CD4-positive, alpha-beta T cell treated with Interferon alpha-2 for 1 hour (primary cell): ENCODE measurements around the gene LRP1.

ENCODE experiments used
- DNase-seq, 2 donors: peaks; one replicate each; pipeline ENCODE4 v3.0.0-alpha.2; 2020 to 2022

Gene LRP1

GRCh38 chr12:57127726-57128518 lies at the start of gene LRP1:
Gene LRP1, plus strand, starts transcription at chr12:57128483. Its CDS starts 482 bp downstream, at chr12:57128965.
- peak; percentile 76 to 84 for DNase-seq

DNA sequence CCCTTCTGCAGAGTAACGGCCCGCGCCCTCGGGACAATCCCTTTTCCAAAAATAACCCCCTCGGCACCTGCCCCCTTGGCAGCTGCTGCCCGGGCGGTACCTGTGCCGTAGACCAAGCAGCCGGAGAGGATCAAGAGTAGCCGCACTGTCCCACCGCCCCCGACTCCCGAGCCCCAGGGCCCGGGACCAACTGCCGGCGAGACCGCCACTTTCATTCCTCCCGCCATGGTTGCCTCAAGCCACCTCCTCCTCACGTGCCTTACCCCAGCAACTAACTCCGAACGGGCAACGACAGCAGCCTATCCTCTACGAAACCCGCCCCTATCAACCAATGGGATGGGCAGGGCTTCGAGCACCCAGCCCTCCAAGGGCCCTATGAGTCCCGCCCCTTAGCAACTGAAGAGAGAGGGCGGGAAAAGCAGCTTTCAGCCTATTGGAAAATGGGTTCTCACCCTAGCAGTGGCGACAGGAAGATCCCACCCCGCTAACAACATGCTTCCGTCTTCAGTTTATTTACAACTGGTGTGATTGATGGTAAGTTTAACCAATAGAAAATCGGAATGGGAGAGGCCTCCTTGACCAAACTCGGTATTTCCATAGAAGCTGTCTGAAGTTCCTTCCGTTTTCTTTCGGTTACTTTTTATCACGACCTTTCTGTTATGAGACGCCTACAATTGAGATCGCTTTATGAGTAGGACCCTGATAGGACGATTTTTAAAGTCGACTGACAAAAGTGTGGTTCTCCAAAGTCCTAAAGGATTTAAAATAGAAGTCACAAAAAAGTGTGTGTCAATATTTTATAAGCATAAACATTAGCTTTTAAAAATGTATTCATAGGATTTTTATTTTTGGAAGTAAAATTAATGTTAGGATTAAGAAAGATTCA lies 49.5 kb upstream of the LRP1 start, which contains the start of gene NEMP1:
Gene NEMP1 (minus strand): TSS at position 273 of the 886 bp plus-strand sequence. CDS start 46 bp downstream, at position 227.
- peak; percentile 99 to 100 for DNase-seq

DNA sequence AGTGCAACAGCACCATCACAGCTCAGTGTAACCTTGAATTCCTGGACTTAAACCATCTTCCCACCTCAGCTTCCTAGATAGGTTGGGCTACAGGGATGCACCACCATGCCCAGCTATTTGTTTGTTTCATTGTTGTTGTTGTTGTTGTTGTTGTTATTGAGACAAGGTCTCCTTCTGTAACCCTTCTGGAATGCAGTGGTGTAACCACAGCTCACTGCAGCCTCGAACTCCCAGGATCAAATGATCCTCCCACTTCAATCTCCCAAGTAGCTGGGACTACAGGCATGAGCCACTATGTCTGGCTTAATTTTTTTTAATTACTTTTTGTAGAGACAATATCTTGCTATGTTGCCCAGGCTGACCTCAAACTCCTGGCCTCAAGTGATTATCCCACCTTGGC lies 48.5 kb upstream of the LRP1 start:
- no peak for DNase-seq

DNA sequence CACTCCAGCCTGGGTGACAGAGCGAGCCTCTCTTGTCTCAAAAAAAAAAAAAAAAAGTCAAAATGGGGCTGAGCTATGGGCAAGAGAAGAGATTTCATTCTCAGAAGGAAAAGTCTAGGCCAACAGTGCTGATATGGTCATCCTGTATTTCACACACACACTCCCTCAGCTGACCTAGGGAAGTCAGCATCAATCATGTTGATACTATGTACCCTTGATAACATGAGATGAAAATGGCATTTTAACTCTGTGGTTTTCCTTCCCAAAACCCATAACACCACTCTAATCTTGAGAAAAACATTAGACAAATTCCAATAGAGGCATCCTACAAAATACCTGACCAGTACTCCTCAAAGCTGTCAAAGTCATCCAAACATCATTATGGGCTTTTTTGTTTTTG lies 47.4 kb upstream of the LRP1 start:
- DNase-seq: no peak

DNA sequence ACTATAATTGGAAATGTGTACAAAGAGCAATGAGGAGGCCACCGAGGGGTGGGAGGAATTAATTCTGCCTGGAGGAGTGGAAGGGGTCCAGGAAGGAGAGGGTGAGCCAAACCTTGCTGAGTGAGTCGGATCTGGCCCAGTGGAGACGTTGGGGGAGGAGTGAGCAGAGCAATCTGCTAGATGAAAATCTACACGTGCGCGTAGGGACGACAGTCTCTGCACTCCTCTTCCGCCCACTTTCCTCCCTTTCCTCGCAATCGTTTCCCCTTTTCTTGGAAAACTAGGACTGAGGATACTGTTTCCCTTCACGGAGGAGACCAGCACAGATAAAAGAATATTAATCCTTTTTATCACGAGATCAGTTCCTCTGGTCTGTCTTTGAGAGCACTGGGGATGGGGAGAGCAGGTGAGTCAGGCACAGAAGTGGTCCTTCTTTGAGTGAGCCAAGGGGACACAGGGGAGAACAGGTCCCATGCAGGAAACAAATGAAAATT lies 42.2 kb upstream of the LRP1 start:
- peak in 1 of 2 donors; percentile 31 for DNase-seq

GRCh38 chr12:57086493-57087009 lies 41.7 kb upstream of the LRP1 start:
- DNase-seq: peak; percentile 51 to 58

- DNase-seq: peak; percentile 91 to 93
Measured at GRCh38 chr12:57087010-57087690, 41.1 kb upstream of the LRP1 start.

- peak; percentile 73 to 80 for DNase-seq
Measured at GRCh38 chr12:57087691-57088353, 40.5 kb upstream of the LRP1 start.

DNA sequence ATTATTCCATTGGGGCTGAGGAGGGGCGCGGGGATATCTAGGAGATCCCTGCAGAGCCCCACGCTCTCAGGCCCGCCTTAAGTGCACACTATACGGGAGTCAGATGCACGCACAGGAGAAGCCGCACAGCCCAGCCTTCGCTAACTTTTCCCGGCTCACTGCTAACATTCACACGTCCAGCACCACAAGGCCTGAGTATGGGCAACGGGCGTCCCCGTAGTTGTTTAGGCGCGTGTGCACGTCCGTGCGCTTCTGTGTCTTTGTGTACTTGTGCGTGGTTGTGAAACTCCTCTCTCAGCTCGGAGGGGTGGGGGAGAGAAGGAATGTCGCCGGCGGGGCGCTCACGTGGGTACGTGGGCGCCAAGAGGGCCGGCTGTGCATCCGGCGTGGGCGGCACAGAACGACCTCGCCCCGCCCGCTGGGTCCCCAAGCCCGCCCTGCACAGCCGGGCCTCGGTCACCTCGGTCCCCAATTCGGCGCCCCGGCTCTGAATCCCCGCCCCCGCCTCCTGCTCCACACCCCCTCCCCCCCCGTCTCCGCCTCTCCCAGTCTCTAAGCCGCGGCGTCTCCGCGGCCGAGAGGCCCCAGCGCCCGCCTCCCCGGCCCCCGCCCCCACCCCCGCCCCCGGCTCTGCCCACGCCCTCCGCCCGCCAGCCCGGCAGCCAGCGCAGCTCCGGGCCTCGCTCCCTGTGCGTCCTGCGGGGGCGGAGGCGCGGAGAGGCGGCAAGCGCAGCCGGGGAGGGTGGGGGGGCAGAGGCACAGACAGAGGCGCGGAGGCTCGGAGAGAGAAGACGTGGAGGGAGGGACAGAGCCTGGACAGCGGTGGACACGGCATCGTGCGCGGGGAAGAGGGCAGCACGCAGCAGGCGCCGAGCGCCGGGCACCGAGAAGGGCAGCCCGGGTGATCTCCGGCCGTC lies 39.7 kb upstream of the LRP1 start, which contains the start of gene NAB2:
Gene NAB2 (plus strand): TSS at position 761 of the 917 bp plus-strand sequence. CDS start 158 bp downstream, outside the sequence.
- peak; percentile 96 for DNase-seq

DNA sequence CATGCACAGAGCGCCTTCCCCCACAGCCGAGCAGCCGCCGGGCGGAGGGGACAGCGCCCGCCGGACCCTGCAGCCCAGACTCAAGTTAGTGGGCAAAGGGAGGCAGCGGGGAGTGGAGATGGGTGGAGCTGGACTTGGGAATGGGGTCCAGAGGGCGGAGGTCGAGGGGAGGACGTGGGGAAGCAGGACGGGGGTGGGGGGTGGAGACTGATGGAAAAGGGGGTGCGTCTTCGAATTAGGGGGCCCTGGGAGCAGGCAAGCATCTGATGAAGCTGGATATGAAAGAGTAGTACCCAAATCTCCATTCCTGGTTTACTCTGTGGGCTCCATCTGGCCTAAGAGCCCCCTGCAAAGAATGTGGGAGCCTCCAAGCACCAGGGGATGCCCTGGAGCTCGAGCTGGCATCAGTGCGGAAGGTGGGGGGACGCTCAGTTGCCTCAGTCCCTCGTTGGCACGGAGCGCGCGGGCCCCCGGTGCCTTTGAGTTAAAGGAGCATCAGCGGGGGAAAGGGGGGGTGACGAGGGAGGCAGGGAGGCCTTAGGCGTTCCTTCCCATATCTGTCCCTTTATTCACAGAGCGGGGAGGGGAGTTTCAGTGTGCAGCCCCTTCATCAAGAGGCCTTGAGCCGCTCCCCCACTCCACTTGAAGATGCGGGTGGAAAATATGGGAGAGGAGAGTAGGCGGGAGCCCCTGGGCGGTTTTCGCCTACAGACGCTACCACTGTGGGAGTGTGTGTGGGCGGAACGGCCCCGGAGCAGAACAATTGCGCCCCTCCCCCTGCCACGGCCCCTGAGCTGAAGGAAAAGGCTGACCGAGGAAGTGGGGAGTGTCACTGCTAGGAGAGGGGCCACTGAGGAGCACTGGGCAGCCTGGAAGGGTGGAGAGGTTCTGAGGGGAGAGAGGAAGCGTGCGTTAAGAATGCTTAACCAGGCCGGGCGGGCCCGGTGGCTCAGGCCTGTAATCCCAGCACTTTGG lies 38.7 kb upstream of the LRP1 start:
- DNase-seq: peak in 1 of 2 donors; percentile 48

DNA sequence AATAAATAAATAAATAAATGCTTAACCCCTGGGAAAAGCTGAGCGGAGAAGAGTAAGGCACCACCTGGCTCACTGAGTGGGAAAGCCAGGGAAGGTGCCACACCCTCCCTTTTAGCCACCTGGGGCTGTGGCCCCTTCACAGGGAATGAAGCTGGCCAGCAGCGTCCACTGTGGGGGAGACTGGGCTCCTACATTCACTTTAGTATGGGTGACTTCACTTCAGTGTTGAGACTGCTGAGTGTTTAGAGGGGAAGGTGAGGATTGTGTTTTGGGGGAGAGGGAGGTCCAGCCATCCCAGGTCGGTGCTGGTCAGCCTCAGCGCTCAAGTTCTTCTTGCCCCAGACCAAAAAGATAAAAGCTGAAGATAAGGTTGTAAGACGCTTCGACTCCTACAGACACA lies 37.8 kb upstream of the LRP1 start:
- DNase-seq: no peak

- no peak for DNase-seq
Measured at GRCh38 chr12:57090924-57091637, 37.2 kb upstream of the LRP1 start.

GRCh38 chr12:57091638-57092528 lies 36.4 kb upstream of the LRP1 start:
- DNase-seq: no peak

DNA sequence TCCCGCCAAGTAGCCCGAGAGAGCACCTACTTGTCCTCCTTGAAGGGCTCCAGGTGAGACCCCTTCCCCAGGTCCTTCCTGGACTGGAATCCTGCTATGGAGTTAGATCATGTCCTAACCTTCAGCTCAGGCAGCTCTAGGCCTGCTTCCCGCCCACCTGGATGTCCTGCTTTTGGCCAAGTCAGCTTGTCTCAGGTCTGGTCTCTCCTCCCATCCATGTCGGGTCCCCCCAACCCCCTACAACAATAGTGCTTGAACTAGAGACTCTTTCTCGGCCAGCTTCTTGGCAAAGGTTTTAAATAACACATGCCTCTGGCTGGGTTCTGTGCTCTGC lies 35.8 kb upstream of the LRP1 start:
- no peak for DNase-seq

DNA sequence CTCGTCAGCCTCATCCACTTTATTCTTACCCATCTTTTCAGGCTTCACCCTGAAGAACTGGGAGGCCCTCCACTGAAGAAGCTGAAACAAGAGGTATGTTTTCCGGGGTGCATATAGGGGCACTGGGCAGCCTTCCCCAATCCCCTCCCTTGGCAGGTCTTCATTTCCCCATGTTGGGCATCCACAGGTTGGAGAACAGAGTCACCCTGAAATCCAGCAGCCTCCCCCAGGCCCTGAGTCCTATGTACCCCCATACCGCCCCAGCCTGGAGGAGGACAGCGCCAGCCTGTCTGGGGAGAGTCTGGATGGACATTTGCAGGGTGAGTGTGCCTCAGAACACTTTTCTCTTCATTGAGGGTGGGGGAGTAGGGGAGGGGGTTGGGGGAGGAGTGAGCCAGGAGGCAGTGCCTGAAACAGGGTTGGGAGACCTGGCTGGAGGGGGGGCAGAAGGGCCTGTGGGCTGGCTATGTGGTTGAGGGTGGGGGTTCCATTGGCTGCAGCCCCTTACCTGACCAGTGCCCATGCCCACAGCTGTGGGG lies 35.3 kb upstream of the LRP1 start:
- DNase-seq: no peak

GRCh38 chr12:57093415-57094207 lies 34.7 kb upstream of the LRP1 start:
- peak; percentile 53 to 65 for DNase-seq
